Activated CD4-positive, CD25-positive, alpha-beta regulatory T cell (primary cell): ENCODE data around the gene PLEKHA4.
"Not testable (repeated sequence)": the region's sequence is repeated elsewhere in the genome, so short reads cannot be mapped to it uniquely, and the experiment has no call there.

Experiments used
- DNase-seq, 4 experiments: peaks; one replicate each; lab custom pipeline; 2025; lab: John Stamatoyannopoulos, UW

Gene PLEKHA4, protein sequence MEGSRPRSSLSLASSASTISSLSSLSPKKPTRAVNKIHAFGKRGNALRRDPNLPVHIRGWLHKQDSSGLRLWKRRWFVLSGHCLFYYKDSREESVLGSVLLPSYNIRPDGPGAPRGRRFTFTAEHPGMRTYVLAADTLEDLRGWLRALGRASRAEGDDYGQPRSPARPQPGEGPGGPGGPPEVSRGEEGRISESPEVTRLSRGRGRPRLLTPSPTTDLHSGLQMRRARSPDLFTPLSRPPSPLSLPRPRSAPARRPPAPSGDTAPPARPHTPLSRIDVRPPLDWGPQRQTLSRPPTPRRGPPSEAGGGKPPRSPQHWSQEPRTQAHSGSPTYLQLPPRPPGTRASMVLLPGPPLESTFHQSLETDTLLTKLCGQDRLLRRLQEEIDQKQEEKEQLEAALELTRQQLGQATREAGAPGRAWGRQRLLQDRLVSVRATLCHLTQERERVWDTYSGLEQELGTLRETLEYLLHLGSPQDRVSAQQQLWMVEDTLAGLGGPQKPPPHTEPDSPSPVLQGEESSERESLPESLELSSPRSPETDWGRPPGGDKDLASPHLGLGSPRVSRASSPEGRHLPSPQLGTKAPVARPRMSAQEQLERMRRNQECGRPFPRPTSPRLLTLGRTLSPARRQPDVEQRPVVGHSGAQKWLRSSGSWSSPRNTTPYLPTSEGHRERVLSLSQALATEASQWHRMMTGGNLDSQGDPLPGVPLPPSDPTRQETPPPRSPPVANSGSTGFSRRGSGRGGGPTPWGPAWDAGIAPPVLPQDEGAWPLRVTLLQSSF

DNA sequence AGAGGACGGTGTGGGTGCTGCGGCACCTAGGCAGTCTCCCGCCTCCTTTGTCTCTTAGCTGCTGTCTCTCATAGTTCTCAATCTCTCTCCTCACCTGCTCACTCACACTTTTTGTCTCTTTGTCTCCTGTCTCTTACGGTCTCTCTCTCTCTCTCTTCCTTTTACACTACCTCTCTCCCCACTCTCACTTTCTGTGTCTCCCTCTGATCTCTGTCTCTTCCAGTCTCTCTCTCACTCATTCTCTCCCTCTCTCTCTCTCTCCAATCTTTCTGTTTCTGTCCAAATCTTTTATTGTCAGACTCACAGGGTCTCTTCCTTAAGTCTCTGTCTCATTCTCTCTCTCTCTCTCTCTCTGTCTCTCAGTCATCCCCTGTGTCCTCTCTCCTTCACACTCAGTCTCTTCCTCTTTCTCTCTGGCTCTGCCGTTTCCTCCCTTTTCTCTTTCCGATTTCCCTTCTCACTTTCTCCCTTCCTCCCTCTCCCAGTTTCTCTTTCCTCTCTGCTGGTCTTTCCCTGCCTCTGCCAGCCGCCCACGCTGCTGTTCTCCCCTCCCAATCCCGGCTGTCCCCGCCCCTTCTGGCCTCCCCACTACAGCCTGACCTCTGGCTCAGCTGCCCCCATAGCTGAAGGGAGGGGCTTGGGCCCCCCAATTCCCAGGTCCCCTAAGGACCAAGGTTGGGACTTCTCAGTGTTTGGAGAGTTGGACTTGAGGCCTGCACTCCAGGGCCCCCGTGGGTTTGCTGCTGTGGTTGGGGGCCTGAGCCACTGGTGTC, at the start of gene PLEKHA4:
Gene PLEKHA4, minus strand, starts transcription at position 504 of the 773 bp plus-strand sequence. CDS start 997 bp downstream, outside the sequence.
- no peak for DNase-seq

DNA sequence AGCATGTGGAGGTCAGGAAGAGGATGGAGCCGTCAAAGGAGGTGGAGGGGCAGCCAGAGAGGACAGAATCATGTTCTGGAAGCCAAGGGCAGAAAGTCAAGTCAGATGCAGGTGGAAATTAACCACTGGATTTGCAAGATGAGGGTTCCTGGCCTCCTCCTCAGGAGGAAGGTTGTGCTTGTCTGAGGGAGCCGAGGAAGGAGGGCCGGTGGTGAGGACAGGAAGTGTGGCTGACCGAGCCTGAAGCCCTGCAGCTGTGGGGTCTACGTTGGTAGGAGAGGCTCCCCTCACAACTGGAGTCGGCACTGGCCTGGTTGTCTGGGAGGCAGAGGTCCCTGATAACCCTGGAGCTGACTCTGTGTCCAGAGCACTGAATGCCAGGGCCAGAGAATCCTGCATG, 49.7 kb upstream of the PLEKHA4 start:
- DNase-seq, result no peak

DNA sequence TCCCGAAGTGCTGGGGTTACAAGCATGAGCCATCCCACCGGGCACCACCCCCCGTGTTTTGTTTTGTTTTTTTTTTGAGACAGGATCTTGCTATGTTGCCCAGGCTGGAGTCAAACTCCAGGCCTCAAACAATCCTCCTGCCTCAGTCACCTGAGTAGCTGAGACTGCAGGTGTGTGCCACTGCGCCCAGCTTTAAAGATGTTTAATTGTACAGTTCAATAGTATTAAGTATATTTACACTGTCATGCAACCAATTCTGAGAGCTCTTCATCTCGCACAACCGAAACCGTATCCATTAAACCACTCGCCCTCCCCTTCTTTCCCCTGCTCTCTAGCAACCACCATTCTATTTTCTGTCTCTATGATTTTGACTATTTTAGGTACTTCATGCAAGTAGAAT, 47.3 kb upstream of the PLEKHA4 start:
- DNase-seq, result no peak

DNA sequence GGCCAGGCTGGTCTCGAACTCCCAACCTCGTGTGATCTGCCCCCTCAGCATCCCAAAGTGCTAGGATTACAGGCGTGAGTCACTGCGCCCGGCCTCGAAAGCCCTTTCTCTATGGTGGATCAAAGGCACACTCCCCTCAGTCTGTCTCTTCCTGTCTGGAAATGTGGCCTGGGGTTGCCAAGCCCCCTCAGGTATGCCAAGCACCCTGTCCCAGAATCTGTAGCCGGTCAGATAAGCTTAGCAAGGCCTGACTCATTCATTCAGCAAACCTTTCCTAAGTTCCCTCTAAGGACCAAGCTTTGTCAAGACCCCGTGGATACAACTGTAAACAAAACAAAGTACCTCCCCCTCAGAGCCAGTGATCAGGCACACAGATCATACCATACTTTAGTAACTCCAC, 45.8 kb upstream of the PLEKHA4 start:
- DNase-seq, result no peak

DNA sequence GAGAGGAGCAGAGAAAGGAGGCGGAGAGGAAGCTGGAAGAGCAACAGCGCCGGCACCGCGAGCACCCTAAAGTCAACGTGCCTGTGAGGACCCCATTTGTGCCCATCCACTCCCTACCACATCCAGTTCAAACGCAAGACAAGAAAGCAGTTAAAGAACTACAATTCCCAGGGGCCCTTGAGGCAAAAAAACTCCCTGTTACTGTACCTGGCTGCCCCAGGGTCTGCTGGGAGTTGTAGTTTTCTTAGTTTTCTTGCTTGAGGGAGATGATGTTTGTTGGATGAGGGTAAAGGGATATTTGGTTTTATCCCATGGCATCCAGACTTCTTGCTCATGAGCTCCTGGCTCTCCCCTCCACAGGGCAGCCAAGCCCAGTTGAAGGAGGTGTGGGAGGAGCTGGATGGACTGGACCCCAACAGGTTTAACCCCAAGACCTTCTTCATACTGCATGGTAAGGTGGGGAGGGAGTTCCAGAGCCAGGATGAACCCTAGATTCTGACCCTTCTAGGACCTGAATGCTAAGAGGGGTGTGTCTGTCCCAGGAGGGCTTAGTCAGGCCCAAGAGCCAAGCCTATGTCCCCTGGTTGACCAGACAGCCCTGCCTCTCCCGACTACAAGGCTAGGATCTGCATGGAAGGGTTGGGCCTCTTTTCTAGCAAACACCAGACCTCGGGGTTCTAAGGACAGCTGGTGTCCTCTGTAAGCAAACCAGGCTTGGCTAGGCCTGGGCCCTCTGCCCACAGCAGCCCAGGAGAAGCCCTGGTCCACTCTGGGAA, 44.9 kb upstream of the PLEKHA4 start:
- no peak for DNase-seq

DNA sequence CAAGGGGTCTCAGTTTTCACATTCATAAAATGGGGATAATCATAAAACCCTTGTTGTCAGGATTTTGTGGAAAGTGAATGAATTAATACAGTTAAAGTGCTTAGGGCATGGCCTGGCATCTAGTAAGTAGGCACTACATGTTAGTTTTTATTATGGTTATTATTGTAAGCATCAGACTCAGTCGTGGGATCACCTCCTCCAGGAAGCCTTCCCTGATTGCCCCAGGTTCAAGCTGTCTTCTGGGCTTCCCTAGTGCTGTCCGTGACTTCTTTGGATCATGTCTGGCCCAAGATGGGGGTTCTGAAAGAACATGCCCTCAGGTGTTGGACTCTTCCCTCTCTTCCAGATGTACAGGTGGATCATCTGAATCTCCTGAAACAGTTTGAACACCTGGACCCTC, 42.4 kb upstream of the PLEKHA4 start:
- DNase-seq, result no peak

DNA sequence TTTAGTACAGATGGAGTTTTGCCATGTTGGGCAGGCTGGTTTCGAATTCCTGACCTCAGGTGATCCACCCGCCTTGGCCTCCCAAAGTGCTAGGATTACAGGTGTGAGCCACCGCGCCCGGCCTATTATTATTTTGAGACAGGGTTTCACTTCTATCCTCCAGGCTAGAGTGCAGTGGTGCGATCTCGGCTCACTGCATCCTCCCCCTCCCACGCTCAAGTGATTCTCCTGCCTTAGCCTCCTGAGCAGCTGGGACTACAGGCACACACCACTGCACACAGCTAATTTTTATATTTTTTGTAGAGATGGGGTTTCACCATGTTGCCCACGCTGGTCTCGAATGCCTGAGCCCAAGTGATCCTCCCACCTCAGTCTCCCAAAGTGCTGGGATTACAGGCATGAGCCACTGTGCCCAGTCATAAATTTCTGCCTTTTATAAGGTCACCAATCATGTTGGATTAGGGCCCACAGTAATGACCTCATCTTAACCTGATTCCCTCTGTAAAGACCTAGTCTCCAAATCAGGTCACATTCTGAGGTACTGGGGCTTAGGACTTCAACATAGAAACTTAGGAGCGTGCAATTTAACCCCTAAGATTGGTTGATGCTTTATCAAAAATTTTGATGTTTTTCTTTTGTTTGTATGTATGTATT, 41.1 kb upstream of the PLEKHA4 start:
- DNase-seq, result not testable (repeated sequence)

DNA sequence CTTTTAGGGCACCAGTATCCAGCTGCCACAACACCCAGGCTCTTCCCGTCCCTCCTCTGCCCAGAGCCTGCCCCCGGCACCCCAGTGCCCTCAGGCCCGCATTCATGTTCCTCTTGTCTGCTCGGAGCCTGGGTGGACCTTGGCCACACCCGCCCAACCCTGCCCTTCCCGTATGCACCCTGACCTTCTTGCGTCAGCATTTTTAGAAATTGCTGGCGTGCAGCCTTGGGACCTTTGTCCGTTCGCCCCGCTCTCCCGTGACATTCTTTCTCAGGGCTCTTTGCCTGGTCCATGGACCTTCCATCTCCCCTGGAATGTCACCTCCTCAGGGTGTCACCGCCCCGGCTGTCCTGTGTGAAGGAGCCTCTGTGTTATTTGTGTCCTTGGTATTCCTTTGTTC, 39.3 kb upstream of the PLEKHA4 start:
- DNase-seq, result no peak

DNA sequence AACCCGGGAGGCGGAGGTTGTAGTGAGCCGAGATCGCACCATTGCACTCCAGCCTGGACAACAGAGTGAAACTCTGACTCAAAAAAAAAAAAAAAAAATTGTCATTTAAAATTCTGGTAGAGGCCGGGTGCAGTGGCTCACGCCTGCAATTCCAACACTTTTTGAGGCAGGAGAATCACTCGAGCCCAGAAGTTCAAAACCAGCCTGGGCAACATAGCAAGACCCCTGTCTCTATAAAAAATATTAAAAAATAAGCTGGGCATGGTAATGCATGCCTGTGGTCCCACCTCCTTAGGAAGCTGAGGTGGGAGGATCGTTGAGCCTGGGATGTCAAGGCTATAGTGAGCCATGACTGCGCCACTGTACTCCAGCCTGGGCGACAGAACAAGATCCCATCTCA, 37.9 kb upstream of the PLEKHA4 start:
- DNase-seq, result no peak

DNA sequence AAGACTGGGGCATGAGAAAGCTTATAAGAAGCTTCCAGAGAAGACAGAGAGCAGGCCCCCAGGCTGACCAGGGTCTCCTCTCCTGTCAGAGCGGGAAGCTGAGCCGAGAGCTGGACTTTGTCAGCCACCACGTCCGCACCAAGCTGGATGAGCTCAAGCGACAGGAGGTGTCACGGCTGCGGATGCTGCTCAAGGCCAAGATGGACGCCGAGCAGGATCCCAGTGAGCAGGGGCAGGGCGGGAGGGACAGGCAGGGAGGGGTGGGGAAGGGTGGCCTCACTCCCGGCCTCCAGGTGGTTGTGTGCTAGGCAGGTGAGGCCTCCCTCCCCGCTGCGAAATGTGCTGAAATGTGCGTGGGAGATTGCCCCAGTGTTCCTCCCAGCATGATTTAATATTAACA, 37.2 kb upstream of the PLEKHA4 start:
- no peak for DNase-seq

DNA sequence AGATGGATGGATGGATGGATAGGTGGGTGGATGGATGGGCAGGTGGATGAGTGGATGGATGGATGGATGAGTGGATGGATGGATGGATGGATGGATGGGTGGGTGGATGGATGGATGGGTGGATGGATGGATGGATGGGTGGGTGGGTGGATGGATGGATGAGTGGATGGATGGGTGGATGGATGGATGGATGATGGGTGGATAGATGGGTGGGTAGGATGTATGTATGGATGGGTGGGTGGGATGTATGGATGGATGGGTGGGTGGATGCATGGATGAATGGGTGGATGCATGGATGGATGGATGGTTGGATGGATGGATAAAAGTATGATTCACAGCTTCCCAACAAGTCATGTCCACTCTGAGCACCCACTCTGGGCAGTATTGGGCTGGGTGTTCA, 35.4 kb upstream of the PLEKHA4 start:
- not testable (repeated sequence) for DNase-seq

DNA sequence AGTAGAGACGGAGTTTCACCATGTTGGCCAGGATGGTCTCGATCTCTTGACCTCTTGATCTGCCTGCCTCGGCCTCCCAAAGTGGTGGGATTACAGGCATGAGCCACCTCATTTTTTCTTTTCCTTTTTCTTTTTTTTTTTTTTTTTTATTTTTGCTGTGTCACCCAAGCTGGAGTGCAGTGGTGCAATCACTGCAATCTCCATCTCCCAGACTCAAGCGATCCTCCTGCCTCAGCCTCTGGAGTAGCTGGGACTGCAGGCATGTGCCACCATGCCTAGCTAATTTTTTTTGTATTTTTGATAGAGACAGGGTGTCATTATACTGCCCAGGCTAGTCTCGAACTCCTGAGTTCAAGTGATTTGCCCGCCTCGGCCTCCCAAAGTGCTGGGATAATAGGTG, 33.9 kb upstream of the PLEKHA4 start:
- DNase-seq, result not testable (repeated sequence)

DNA sequence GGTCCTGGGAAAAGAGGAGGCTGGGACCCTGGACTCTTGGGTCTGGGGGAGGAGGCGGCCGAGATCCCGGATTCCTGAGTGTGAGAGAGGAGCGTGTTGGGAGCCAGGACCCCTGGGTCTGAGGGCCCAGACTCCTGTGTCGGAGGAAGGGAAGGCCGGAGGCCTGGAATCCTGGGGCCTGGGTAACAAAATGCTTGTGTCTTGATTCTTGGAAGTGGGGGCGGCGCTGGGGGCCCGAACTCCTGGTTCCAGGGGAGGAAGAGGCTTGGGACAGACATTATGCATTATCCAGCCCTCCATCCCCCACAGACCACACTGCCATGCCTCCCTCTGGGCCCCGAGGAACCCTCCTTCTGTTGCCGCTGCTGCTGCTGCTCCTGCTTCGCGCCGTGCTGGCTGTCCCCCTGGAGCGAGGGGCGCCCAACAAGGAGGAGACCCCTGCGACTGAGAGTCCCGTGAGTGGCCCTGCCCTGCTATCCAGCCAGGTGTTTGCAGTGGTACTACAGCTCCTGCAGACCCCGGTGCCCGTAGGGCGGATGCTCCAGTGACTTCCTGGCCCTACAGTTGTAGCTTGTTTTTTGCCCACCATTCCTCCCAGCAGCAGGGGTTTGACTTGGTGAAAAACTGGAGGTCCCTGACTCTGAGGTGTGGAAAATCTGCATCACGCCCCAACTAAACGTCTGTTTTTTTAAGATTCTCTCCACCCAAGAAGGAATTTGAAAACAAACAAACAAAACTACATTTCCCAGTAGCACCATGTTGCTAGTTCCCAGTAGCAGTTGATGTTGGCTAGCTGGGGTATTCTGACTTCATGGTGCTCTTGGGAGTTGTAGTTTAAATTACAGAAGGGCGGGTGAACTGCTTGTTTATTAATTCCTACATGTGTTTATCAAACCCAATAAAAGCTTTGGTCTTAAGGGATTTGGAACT, 32.3 kb upstream of the PLEKHA4 start:
- DNase-seq, result no peak

DNA sequence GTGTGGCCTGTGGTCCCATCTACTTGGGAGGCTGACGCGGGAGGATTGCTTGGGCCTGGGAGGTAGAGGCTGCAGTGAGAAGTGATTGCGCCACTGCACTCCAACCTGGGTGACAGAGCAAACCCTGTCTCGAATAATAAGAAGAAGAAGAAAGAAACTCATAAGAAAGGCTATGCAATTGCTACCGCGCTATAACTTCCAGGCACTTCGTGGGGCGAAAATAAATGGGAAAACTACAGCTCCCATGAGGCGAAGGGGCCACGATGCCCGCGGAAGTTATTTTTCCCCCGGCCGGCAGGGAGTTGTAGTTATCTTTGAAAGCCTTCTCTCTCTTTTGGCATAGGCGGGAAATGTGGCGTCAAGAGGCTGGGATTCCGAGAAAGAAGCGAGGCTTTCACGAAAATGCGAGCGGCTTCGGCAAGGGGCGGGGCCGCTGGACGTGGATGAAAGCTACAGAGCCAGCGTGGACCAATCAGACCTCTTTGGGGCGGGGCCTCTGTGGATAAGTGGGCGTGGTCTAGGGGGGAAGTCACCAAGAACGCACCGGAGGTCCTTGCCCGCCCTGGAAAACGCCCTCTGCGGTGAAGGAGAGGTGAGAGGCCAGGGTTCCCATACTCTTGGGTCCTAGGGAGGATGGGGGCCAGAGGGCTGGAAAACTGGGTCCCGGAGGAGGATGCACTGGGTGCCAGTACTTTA, 31.5 kb upstream of the PLEKHA4 start, which contains the start of gene NUCB1:
Gene NUCB1, plus strand, starts transcription at position 532 of the 696 bp plus-strand sequence. CDS start 485 bp downstream, outside the sequence.
- DNase-seq, result peak; percentile 96 to 99 (median 98)

DNA sequence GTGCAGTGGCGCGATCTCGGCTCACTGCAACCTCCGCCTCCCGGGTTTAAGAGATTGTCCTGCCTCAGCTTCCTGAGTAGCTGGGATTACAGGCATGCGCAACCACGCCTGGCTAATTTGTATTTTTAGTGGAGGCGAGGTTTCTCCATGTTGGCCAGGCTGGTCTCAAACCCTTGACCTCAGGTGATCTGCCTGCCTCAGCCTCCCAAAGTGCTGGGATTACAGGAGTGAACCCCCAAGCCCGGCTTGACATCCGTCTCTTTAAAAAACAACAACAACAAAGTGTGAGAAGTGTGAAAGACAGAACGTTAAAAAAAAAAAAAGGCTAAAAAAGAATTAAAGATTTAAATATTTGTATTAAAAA, 31.0 kb upstream of the PLEKHA4 start:
- DNase-seq, result not testable (repeated sequence)

DNA sequence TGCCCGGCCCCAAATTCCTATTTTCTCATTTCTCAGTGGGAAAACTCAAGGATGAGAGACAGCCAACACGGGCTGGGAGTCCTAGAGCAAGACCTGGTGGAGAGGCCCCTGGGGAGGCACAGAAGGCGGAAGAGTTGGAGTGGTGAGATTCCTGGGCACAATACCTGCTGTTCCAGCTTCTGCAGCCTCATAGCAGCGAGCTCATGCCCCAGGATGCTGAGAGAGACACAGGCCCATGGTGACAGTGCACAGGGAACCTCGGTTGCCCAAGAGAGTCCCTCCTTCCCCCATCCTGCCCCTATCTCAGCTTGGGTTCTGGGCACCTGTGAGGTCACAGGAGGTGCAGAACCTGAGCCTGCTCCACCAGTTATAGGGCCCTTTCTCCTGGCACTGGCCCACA, 28.8 kb upstream of the PLEKHA4 start:
- DNase-seq, result no peak

DNA sequence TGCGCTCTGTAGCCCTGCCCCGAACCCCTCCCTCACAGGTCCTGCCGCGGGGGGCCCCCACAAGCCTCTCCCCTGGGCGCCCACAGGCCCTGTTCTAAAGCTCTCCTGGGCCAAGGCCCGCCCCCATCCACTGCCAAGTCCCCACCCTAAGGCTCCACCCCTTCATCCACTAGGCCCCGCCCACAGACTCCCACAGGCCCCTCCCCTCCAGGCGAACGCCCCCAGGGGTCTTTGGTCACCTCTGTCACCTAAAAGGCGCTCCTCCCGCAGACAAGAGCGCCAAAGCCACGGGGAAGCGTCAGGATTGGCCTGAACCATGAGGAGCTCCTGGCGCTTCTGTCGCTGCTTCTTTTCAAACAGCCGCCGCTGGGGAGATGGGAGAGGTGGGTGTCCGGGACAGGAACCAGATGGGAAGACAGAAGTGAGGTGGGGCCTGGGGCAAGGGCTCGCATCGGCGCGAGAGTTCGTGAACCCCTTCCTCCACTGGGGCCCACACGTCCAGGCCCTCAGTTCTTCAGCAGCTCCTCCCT, 27.8 kb upstream of the PLEKHA4 start:
- no peak for DNase-seq

DNA sequence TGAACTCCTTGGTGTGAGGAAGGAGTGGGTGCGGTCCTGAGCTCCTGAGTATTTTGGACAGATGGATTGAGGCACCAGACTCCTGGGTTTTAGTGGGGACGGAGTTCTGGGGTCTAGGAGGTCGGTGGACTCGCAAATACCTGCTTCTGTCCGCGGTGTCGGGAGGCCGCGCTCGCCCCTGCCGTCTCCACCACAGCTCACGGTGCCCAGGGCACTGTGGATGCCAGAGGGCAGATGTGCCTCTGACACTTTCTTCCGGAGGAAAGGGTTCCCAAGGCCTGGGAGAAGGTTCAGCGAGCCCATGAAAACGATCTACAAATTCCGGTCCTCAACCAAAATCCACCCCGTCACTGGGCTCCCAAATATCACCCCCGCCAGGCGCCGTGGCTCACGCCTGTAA, 26.8 kb upstream of the PLEKHA4 start:
- DNase-seq, result no peak

DNA sequence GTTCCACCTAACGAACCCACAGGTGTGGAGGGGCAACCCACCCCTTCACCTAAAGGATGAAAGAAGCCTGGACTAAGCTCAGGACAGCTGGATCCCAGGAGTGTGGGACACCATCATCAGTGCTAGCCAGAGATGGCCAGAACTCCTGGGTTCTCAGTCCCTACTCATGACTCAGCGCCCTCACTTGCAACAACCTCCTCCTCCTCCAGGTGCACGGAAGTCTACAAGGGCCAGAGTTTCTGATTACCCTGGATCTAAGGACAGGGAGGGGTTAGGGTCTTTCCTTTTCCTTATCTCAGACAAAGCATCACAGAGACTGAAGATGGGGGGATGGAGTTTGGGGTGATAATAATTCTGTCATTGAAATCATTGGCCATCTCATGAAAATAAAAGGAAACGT, 22.1 kb upstream of the PLEKHA4 start:
- DNase-seq, result no peak
